Measurements from ENCODE around the gene GOSR1. TPM values are rescaled to one million over a fixed set of nuclear protein-coding genes. Genes with fewer than 3 reads are reported as not detected.
"Not testable (repeated sequence)": the region's sequence is repeated elsewhere in the genome, so short reads cannot be mapped to it uniquely, and the experiment has no call there.

The GOSR1 gene
- total RNA-seq: 10 to 100 TPM; 45.3 to 49.3 TPM

- CTCF ChIA-PET: interaction anchor here (0.7 to 3.3 kb wide), 26 partner anchors 8 to 372 kb away, joined by 3 to 27 read pairs (median 4); no protein-coding TSS in a partner anchor
- DNase-seq: peak; percentile 96
- H3K36me3 Mint-ChIP-seq: peaks cover 22% of the 10 kb centered on the region
- H3K4me3 Mint-ChIP-seq: peak within 1 kb of the TSS; percentile 94
- peak; percentile 100 for ATAC-seq
- H3K27ac Mint-ChIP-seq: peak within 1 kb of the TSS; percentile 96
- peaks cover 38% of the 10 kb centered on the region for H3K4me1 Mint-ChIP-seq
- no peaks in the 10 kb centered on the region for H3K9me3 Mint-ChIP-seq (ENCODE audit: low read depth)
- H3K27me3 Mint-ChIP-seq: no peaks in the 10 kb centered on the region
Measured at GRCh38 chr17:30477083-30477773, at the start of gene GOSR1. GOSR1 (plus strand) TSS chr17:30477408; CDS start chr17:30477434, 26 bp downstream.

- Mint-ChIP-seq H3K36me3 (peaks cover 41% of the 10 kb centered on the region), H3K27me3 (no peaks in the 10 kb centered on the region), H3K4me3 (no peak overlapping the region), H3K27ac (no peak overlapping the region), H3K4me1 (no peaks in the 10 kb centered on the region), H3K9me3 (ENCODE audit: low read depth) (no peaks in the 10 kb centered on the region)
- DNase-seq: no peak
- CTCF ChIA-PET: no interaction called here
- no peak for ATAC-seq
Measured at GRCh38 chr17:30427611-30428010, 49.6 kb upstream of the GOSR1 start.

GRCh38 chr17:30429155-30429554 is 48.1 kb upstream of the GOSR1 start:
- Mint-ChIP-seq H3K36me3 (peaks cover 40% of the 10 kb centered on the region), H3K27ac (no peak overlapping the region), H3K9me3 (ENCODE audit: low read depth) (no peaks in the 10 kb centered on the region), H3K27me3 (no peaks in the 10 kb centered on the region), H3K4me3 (no peak overlapping the region), H3K4me1 (no peaks in the 10 kb centered on the region)
- CTCF ChIA-PET: no interaction called here
- ATAC-seq (no peak), DNase-seq (no peak)

DNA sequence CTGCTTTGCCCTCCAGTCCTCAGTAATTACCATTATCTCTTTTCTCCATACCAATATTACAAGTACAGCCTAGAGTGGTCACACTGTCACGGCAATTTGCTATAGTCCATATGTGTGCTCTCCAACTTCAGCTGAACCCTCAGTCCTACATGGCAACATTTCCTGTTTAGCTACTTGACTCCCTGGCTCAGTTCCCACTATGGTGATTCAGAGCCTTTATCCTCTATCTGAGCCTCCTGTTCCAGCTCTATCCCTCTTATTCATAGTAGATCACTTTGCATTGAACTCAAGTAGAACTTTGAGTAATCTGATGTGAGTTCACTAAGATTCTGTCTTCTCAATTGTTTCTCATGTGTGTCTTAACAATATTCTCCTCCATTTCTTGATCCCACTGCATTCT is 43.7 kb upstream of the GOSR1 start:
- H3K4me3 Mint-ChIP-seq: no peak overlapping the region
- H3K9me3 Mint-ChIP-seq (ENCODE audit: low read depth): no peaks in the 10 kb centered on the region
- peaks cover 2% of the 10 kb centered on the region for H3K4me1 Mint-ChIP-seq
- CTCF ChIA-PET: interaction anchor here (2.1 kb wide), 1 partner anchor 309 kb away, joined by 5 read pairs; no protein-coding TSS in a partner anchor
- no peaks in the 10 kb centered on the region for H3K27me3 Mint-ChIP-seq
- H3K27ac Mint-ChIP-seq: no peak overlapping the region
- peaks cover 36% of the 10 kb centered on the region for H3K36me3 Mint-ChIP-seq
- no peak for ATAC-seq
- DNase-seq: no peak

DNA sequence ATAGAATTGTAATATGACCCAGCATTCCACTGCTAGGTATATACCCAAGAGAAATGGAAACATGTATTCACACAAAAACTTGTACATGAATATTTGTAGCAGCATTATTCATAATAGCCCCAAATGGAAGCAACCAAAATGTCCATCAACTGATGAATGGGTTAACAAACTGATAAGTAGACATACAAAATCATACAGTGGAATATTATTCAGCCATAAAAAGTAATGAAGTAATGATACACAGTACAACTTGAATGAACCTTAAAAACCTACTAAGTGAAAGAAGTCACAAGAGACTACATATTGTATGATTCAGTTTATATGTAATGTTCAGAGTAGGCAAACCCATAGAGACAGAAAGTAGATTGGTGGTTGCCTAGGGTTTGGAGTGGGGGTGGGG is 40.5 kb upstream of the GOSR1 start:
- no peak overlapping the region for H3K27ac Mint-ChIP-seq
- H3K4me3 Mint-ChIP-seq: no peak overlapping the region
- H3K9me3 Mint-ChIP-seq (ENCODE audit: low read depth): no peaks in the 10 kb centered on the region
- CTCF ChIA-PET: no interaction called here
- ATAC-seq (no peak), DNase-seq (no peak)
- H3K27me3 Mint-ChIP-seq: no peaks in the 10 kb centered on the region
- peaks cover 2% of the 10 kb centered on the region for H3K4me1 Mint-ChIP-seq
- H3K36me3 Mint-ChIP-seq: peaks cover 29% of the 10 kb centered on the region

DNA sequence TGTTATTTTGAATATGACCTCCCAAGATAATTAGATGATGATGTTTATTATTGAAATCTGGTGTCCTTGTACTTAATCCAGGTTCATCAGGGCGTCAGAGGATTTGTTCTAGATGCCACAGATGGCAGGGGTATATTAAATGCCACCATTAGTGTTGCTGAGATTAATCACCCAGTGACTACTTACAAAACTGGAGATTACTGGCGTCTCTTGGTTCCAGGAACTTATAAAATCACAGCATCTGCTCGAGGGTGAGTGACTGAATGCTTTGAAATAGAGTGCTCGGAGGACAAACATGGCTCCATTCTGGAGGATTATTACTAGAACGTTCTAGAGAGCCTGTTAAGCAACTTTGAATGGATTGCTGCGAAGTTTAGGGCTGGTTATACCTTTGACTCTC is 33.5 kb upstream of the GOSR1 start:
- H3K4me1 Mint-ChIP-seq: peaks cover 2% of the 10 kb centered on the region
- H3K27ac Mint-ChIP-seq: no peak overlapping the region

GRCh38 chr17:30446640-30447039 is 30.6 kb upstream of the GOSR1 start:
- not testable (repeated sequence) for H3K4me1 Mint-ChIP-seq

More for the DNA sequence above, 33.5 kb upstream of the GOSR1 start:
- DNase-seq: no peak
- ATAC-seq: no peak
- Mint-ChIP-seq H3K4me3 (no peak overlapping the region), H3K9me3 (ENCODE audit: low read depth) (no peaks in the 10 kb centered on the region), H3K36me3 (peaks cover 29% of the 10 kb centered on the region), H3K27me3 (no peaks in the 10 kb centered on the region)
- CTCF ChIA-PET: no interaction called here

DNA sequence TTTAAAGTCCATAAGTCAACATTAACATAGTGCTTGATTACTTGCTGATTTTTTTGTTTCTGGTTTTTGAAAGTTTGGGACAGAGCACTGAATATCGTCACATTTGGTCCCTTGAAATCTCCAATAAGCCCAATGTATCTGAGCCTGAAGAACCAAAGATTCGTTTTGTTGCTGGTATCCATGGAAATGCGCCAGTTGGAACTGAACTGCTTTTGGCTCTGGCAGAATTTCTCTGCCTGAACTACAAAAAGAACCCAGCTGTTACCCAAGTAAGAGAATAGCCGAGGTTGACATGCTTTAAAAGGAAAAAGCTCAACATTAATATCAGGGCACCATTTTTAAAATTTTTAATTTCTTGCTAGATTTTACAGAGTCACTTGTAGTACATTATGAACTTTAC is 27.7 kb upstream of the GOSR1 start:
- peaks cover 2% of the 10 kb centered on the region for H3K4me1 Mint-ChIP-seq
- H3K9me3 Mint-ChIP-seq (ENCODE audit: low read depth): no peaks in the 10 kb centered on the region
- H3K36me3 Mint-ChIP-seq: peaks cover 42% of the 10 kb centered on the region
- DNase-seq: no peak
- no peaks in the 10 kb centered on the region for H3K27me3 Mint-ChIP-seq
- CTCF ChIA-PET: no interaction called here
- H3K27ac Mint-ChIP-seq: no peak overlapping the region
- no peak overlapping the region for H3K4me3 Mint-ChIP-seq
- ATAC-seq: no peak

More at GRCh38 chr17:30446640-30447039, 30.6 kb upstream of the GOSR1 start:
- H3K27me3 Mint-ChIP-seq; H3K4me3 Mint-ChIP-seq; H3K9me3 Mint-ChIP-seq (ENCODE audit: low read depth); ATAC-seq; DNase-seq; CTCF ChIA-PET; H3K27ac Mint-ChIP-seq: not testable (repeated sequence)
- peaks cover 33% of the 10 kb centered on the region for H3K36me3 Mint-ChIP-seq

DNA sequence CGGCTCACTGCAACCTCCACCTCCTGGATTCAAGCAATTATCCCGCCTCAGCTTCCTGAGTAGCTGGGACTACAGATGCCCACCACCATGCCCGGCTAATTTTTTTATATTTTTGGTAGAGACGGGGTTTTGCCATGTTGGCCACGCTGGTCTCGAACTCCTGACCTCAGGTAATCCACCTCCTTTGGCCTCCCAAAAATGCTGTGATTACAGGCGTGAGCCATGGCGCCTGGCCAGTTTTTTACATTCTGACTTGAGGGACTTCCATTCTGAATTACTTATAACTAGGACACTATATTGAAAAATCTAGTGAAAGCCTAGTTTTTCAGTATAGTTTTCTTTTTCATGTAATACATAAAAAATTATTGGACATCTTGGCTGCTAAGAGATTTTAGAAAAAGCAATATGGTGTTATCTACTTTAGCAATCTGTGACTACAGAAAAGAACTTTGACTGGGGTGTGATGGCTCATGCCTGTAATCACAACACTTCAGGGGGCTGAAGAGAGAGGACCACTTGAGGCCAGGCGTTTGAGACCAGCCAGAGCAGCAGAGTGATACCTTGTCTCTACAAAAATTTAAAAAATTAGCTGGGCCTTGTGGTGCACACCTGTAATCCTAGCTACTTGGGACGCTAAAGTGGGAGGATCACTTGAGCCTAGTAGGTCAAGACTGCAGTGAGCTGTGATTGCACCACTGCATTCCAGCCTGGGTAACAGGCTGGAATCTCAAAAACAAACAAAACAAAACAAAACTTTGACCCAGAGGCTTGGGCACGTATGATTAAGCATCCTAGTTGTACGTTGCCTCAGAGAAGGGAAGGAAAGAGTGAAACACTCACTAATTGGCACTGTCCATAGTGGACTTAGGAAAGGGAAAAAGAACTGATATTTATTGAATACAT is 26.8 kb upstream of the GOSR1 start:
- DNase-seq (no peak), ATAC-seq (no peak)
- Mint-ChIP-seq H3K4me3 (no peak overlapping the region), H3K36me3 (peaks cover 43% of the 10 kb centered on the region), H3K27ac (no peak overlapping the region), H3K4me1 (peaks cover 2% of the 10 kb centered on the region), H3K9me3 (ENCODE audit: low read depth) (no peaks in the 10 kb centered on the region), H3K27me3 (no peaks in the 10 kb centered on the region)
- CTCF ChIA-PET: interaction anchor here (1.2 kb wide), 1 partner anchor 346 kb away, joined by 3 read pairs; no protein-coding TSS in a partner anchor

DNA sequence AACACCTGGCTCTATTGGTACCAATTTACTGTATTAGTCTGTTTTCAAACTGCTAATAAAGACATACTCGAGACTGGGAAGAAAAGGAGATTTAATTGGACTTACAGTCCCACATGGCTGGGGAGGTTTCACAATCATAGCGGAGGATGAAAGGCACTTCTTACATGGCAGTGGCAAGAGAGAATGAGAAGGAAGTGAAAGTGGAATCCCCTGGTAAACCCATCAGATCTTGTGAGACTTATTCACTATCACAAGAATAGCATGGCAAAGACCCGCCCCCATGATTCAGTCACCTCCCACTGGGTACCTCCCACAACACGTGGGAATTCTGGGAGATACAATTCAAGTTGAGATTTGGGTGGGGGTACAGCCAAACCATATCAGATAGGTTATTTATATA is 22.6 kb upstream of the GOSR1 start:
- Mint-ChIP-seq H3K27ac (no peak overlapping the region), H3K4me3 (no peak overlapping the region), H3K4me1 (no peaks in the 10 kb centered on the region), H3K36me3 (peaks cover 42% of the 10 kb centered on the region), H3K9me3 (ENCODE audit: low read depth) (no peaks in the 10 kb centered on the region), H3K27me3 (no peaks in the 10 kb centered on the region)
- CTCF ChIA-PET: no interaction called here
- DNase-seq (no peak), ATAC-seq (no peak)

- no peaks in the 10 kb centered on the region for H3K4me1 Mint-ChIP-seq
- no peaks in the 10 kb centered on the region for H3K27me3 Mint-ChIP-seq
- DNase-seq: no peak
- no peaks in the 10 kb centered on the region for H3K9me3 Mint-ChIP-seq (ENCODE audit: low read depth)
- ATAC-seq: no peak
- CTCF ChIA-PET: no interaction called here
- H3K36me3 Mint-ChIP-seq: peaks cover 40% of the 10 kb centered on the region
- no peak overlapping the region for H3K4me3 Mint-ChIP-seq
- no peak overlapping the region for H3K27ac Mint-ChIP-seq
Measured at GRCh38 chr17:30458371-30458770, 18.8 kb upstream of the GOSR1 start.

DNA sequence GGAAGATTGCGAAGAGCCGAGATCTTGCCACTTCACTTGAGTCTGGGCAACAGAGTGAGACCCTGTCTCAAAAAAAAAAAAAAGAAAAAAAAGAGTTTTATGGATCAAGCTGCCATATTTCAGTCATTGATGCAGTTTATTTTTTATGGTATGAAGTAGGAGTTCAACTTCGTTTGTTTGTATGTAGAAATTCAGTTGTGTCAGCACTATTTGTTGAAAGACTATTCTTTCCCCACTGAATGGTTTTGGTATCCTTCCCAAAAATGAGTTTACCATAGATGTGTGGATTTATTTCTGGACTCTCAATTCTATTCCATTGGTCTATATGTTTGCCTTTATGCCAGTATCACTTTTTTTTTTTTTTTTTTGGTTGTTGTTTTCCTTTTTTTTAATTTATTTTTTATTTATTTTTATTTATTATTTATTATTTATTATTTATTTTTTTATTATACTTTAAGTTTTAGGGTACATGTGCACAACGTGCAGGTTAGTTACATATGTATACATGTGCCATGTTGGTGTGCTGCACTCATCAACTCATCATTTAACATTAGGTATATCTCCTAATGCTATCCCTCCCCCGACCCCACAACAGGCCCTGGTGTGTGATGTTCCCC is 18.3 kb upstream of the GOSR1 start:
- H3K36me3 Mint-ChIP-seq: peaks cover 36% of the 10 kb centered on the region
- H3K4me3 Mint-ChIP-seq; H3K27me3 Mint-ChIP-seq; H3K9me3 Mint-ChIP-seq (ENCODE audit: low read depth); H3K27ac Mint-ChIP-seq; CTCF ChIA-PET; DNase-seq; ATAC-seq; H3K4me1 Mint-ChIP-seq: not testable (repeated sequence)

GRCh38 chr17:30468465-30468864 is 8.7 kb upstream of the GOSR1 start:
- Mint-ChIP-seq H3K27me3 (no peaks in the 10 kb centered on the region), H3K4me1 (no peaks in the 10 kb centered on the region), H3K4me3 (no peak overlapping the region), H3K36me3 (no peaks in the 10 kb centered on the region), H3K9me3 (ENCODE audit: low read depth) (no peaks in the 10 kb centered on the region), H3K27ac (no peak overlapping the region)
- DNase-seq (no peak), ATAC-seq (no peak)
- CTCF ChIA-PET: interaction anchor here (1.6 kb wide), 1 partner anchor 8 kb away, joined by 7 read pairs; no protein-coding TSS in a partner anchor
